DMS53 treated with DMSO at 0.1 percent for 48 hours (cell line): Measurements from ENCODE around the gene CRABP1.

ENCODE experiments used
- DNase-seq: peaks from one replicate; lab custom pipeline; 2025; ENCODE audit not compliant: unreplicated experiment; lab: John Stamatoyannopoulos, UW

The CRABP1 gene

GRCh38 chr15:78316283-78317083 is 23.7 kb upstream of the CRABP1 start:
- no peak for DNase-seq

DNA sequence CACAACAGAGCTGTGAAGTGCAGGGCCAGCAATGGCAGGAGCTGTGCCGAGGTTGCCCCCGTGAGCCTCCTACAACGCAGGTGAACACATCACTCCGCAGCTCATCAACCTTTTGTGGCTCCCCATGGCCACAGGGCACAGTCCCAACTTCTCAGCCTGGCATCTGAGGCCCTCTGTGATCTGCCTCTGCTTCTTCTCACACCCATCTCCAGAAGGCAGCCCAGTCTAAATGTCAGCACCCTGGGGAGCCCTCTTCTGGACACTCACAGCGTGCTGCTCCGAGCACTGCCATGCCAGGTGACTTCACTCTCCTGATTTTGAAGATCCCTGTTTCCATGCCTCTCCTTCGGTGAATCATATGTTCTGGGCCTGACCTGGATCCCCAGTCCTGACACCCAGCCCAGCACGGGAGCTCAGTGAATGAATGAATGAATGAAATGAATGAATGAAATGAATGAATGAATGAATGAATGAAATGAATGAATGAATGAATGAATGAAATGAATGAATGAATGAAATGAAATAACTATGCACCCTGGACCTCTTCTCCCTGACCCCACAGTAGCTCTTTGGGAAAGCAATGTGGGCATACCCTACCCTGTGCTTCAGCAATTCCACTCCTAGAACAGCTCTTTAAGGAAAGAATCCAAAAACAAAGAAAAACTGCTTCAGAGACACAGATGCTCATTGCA is 22.9 kb upstream of the CRABP1 start:
- DNase-seq, result no peak

DNA sequence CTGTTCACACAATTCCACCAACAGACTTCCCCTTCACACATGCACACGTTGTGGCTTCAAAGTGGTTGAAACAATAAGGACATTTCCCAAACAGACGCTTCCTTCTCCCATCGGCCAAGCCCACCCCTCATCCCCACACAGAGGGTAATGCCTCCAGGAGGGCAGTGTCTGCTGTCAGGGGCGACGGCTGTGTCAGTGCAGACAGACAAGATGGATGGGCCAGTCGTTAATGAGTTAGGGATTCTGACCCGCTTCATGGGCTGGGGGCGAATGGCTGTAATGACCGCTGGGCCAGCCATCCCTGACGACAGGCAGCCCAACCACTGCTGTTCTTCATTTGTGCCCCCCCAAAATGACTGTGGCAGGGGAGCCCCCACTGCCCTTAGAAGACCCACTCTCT is 20.6 kb upstream of the CRABP1 start:
- no peak for DNase-seq

GRCh38 chr15:78320183-78320582 is 20.0 kb upstream of the CRABP1 start:
- DNase-seq, result no peak

DNA sequence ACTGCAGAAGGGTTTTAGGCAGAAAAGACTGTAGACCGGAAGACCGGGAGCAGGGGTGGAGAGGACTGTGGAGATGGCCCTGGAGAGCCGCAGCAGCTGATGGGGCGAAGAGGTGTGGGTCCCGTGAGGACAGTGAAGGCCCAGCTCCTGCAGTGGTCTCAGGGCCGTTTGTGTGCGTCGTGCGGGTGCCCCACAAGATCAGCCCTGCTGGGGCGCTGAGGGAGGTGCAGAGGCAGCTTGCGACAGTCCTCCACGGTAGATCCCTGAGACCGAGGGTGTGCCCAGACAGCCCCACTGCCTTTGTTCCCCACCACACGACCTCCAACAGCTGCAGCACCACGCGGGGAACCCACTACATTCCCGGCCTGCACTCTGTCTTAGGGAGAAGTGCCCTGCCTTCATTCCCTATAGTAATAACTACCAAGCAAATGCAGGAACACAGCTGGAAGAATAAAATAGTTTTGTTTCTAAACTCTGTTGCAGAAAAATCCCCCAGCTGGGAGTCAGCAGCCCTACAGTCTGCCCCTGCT is 19.0 kb upstream of the CRABP1 start:
- no peak for DNase-seq

- DNase-seq, result no peak
Observed at GRCh38 chr15:78321786-78322185, 18.4 kb upstream of the CRABP1 start.

DNA sequence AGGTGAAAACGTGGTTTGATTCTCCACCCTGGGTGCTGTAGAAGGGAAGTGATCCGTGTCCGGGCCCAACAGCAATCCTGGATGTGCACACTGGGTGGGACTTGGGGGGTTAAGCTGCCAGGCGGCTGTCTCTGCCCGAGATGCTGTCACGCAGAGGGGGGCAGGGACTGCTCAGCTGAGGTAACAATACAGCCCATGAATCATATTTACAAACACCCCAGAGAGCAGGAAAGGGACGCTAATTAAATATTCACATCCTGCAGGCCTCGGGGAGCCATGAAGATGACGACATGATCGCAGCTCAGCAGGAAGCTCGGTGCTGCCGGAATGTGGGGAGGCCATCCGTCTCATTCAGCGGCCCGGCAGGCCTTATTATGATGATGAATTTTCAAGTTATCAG is 17.9 kb upstream of the CRABP1 start:
- DNase-seq, result peak; percentile 41

DNA sequence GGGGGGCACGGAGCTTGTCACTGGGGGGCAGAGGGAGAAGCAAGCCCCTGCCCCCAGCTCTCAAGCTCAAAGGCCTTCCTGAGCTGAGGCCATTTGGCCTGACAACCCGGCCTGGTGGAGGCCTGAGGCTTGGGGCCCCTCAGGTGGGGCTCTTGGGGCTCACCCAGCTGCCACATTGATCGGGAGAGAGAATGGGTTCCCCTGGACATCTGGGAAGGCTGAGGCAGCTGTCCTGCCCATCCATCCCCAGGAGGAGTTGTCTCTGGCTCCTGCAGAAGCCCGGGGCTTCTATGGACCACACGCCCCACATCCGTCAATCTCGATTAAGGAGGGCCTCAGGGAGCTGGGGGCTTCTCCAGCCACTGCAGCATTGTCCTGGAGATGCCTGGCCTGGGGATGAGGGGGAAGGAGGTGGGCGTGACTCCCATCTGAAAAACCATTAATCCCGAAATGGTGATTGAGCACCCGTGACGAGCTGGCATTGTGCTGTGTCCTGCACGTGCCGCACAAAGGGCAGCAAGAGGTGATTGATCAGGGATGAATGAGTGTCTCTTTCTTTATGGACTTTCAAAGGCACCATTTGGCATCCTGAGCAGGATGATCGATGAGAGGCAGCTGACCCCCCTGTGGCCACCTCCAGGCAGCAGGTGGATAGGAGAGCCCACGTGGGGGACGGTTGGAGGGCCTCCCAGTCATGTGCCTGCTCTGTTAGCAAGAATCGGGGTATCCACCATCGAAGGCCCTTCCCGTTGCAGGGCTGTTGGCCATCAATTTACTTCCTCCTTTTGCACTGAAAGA is 17.2 kb upstream of the CRABP1 start:
- DNase-seq, result no peak

DNA sequence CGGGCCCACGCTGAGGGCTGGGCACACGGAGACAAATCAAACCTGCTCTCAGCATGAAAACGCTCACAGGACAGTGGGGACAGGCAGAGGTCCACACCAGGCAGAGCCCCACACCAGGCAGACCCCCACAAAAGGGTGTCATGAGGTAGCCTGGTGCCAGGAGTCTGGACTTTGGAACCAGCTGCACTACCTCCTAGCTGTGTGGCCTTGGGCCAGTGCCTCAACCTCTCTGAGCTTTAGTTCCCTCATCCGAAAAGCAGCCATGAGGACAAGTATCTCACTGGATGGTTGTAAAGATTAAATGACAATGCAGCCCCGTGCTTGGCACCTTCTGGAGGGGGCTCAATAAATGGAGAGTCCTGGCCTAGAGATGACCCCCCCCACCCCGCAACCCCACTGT is 16.5 kb upstream of the CRABP1 start:
- no peak for DNase-seq

GRCh38 chr15:78324144-78324543 is 16.0 kb upstream of the CRABP1 start:
- no peak for DNase-seq

GRCh38 chr15:78325092-78325843 is 14.9 kb upstream of the CRABP1 start:
- no peak for DNase-seq

DNA sequence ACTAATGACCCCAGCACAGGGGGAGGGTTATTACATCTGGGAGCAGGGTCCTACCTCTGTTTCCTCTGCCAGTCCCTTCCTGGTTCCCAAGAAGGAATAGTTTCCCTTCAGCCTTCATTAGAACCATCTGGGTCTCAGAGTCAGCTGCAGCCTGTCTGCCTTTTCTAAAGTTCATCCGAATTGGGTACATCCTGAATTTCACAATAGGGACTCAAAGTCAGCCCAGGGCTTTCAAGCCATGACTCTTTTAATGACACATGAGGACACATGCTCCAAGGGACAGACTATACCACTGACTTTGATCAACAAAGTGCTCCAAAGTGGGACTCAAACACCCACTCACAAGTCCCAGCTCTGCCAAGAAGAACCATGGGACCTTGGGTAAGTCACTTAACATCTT is 12.7 kb upstream of the CRABP1 start:
- no peak for DNase-seq

DNA sequence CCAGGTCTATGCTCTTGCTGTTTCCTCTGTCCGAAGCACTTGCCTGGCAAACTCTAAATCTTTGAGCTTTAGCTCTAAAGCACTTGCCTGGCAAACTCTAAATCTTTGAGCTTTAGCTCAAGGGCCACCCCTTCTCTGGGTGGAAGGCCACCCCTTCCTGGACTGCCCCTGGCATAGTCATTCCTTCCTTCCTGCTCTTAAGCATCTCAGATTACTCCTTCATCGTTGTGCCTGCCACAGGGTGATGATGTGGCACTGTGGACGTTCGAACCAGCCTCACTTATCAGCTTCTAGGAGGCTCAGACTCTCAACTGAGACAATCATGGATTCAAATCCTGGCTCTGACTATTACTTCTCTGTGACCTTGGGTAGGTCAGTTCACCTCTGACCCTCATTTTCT is 10.5 kb upstream of the CRABP1 start:
- no peak for DNase-seq

DNA sequence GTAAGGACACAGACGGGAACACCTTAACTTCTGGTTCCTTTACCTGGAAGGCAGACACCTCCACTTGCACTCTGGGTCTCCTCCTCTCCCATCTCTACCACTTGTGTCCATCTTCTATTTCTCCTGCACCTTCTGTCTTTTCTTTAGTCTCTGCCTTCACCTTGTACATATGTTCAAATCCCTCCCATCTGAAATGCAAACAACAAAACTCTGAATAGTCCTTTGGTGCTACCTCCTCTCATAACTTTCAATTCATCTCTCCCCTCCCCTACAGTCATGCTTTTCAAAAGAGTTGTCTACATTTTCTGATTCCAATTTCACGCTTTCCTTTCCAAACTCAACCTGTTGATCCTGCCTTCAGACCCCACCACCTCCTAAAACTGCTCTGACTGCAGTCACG is 5.3 kb upstream of the CRABP1 start:
- no peak for DNase-seq

DNA sequence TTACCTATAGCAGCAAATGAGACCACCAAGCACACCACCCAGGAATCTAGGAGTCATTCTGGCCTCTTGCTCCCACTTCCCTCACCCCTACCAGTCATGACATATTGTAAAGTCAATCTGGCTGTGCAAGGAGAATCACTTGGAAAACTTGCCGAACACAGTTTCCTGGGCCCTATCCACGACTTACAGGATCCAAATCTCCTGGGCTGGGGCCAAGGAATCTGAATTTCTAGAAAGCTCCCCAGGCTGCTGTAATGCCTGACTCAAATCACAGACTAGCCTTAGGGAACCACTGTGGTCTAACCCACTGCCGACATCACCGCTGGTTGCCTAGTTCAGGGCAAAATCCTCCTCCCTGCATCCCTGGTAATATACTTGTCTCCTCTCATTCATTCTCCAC is 4.2 kb upstream of the CRABP1 start:
- no peak for DNase-seq

- DNase-seq, result no peak
Observed at GRCh38 chr15:78338781-78339180, 1.4 kb upstream of the CRABP1 start.

DNA sequence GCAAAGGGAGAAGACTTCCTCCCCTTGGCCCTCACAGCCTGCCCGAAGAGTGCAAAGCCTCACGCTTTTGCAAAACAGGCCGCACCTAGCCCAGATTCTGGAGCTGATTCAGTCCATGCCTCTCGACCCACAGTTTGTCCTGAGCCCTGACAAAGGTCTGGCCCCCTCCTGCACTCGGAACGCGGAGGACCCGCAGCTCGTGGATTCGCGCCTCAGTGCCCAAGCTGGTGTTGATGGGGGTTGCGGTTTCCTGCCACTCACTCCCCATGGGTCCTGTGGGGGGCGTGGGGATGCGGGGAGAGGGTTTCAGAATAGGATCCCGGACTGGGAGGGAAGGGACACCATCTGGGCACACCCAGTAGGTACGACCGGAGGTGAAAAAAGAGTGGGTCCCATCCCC is 594 bp upstream of the CRABP1 start:
- no peak for DNase-seq

DNA sequence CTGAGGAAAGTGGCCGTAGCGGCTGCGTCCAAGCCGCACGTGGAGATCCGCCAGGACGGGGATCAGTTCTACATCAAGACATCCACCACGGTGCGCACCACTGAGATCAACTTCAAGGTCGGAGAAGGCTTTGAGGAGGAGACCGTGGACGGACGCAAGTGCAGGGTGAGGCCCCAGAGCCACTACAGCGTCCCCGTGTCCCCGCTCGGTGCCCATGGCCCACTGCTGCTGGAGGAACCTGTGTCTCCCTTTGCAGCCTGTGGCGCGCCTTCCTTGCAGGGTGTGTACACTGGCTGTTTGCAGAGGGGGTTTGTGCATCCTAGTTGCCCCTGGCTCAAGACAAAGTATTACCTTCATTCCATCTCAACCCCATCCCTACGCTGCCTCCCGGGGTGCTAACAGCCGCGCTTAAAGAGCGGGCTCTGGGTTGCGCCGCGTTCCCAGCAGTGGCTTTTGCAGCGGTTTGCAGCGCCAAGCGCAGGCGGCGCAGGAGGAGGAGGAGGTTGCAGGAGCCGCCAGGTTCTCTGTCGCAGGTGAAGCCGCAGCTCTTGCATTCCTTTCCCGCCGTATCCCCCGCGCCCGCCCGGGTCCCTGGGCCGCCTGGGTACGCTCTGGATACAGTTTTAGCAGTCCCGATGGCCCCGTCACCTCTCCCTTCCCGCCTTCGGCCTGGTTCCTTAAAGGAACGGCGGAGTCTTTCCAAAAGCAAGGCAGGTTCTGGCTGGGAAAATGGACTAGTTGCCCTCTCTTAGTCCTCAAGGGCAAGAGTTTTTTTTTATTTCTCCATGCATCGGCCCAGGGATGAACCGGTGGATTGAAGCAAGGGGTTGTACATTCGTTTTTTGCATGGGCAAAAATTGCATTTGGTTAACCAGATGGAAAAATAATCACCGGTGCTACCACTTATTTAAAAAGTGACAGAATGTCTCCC is 1.2 kb downstream of the CRABP1 start:
- DNase-seq, result no peak

- no peak for DNase-seq
Observed at GRCh38 chr15:78342021-78342420, 1.9 kb downstream of the CRABP1 start.
